Kidney epithelial cell (primary cell): ENCODE measurements around the gene APCDD1. TPM values are rescaled to one million over a fixed set of nuclear protein-coding genes. Genes with fewer than 3 reads are reported as not detected.

Source experiments
- DNase-seq: peaks from one replicate; pipeline ENCODE4 v3.0.0-alpha.2; 2010; ENCODE audit warnings: low read depth
- H3K27me3 ChIP-seq: 2 replicates; pipeline ENCODE4 v1.6.0; 2011; ENCODE audit warnings: low read length; ENCODE audit not compliant: control insufficient read depth, insufficient read depth
- H3K36me3 ChIP-seq: 2 replicates; pipeline ENCODE4 v1.5.1; 2011; ENCODE audit warnings: low read length; ENCODE audit not compliant: control insufficient read depth, insufficient read depth
- H3K4me3 ChIP-seq: 2 replicates; pipeline ENCODE4 v1.5.1; 2011; ENCODE audit warnings: low read depth, mild to moderate bottlenecking, control low read depth, low read length
- total RNA-seq: library from RNA; depleted of rRNA; stranded (reverse); fragments of >200 nt; gene quantifications from 2 replicates; pipeline ENCODE4 v1.2.3, GENCODE V29; 2015
- TF ChIP-seq, protein P1 (sequence below): IDR thresholded peaks from 2 replicates; pipeline ENCODE4 v1.5.1; 2011; ENCODE audit warnings: mild to moderate bottlenecking, moderate library complexity, low read length, control low read depth, inconsistent platforms; ENCODE audit not compliant: insufficient read depth, poor library complexity, severe bottlenecking

Gene APCDD1
- total RNA-seq, 1 donor from 2014 or later = 0.71 TPM

GRCh38 chr18:10486362-10486761 is 31.9 kb downstream of the APCDD1 start:
- no peaks in the 10 kb centered on the region for H3K36me3 ChIP-seq
- no peaks in the 10 kb centered on the region for H3K27me3 ChIP-seq
- no peak for DNase-seq
- no peak overlapping the region for H3K4me3 ChIP-seq
- TF ChIP-seq, protein P1, sequence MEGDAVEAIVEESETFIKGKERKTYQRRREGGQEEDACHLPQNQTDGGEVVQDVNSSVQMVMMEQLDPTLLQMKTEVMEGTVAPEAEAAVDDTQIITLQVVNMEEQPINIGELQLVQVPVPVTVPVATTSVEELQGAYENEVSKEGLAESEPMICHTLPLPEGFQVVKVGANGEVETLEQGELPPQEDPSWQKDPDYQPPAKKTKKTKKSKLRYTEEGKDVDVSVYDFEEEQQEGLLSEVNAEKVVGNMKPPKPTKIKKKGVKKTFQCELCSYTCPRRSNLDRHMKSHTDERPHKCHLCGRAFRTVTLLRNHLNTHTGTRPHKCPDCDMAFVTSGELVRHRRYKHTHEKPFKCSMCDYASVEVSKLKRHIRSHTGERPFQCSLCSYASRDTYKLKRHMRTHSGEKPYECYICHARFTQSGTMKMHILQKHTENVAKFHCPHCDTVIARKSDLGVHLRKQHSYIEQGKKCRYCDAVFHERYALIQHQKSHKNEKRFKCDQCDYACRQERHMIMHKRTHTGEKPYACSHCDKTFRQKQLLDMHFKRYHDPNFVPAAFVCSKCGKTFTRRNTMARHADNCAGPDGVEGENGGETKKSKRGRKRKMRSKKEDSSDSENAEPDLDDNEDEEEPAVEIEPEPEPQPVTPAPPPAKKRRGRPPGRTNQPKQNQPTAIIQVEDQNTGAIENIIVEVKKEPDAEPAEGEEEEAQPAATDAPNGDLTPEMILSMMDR = no peak

GRCh38 chr18:10487154-10487553 is 32.7 kb downstream of the APCDD1 start:
- no peaks in the 10 kb centered on the region for H3K27me3 ChIP-seq
- DNase-seq = no peak
- TF ChIP-seq, protein P1 = no peak

DNA sequence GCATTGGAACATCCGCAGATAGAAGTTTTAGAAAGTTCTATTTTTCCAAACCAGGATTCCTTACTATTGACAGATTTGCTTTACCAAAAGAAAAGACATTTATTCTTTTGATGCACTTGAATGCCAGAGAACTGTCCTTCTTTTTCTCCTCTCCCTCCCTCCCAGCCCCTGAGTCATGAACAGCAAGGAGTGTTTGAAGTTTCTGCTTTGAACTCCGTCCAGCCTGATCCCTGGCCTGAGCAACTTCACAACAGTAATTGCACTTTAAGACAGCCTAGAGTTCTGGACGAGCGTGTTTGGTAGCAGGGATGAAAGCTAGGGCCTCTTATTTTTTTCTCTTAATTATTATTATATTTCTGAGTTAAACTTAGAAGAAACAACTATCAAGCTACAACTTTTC is 33.6 kb downstream of the APCDD1 start:
- H3K4me3 ChIP-seq = no peak overlapping the region
- no peaks in the 10 kb centered on the region for H3K36me3 ChIP-seq
- H3K27me3 ChIP-seq = no peaks in the 10 kb centered on the region
- TF ChIP-seq, protein P1 = no peak
- DNase-seq = no peak

More at GRCh38 chr18:10487154-10487553, 32.7 kb downstream of the APCDD1 start:
- Histone ChIP-seq H3K4me3 (no peak overlapping the region), H3K36me3 (no peaks in the 10 kb centered on the region)

- DNase-seq = no peak
- H3K4me3 ChIP-seq = no peak overlapping the region
- H3K36me3 ChIP-seq = no peaks in the 10 kb centered on the region
- TF ChIP-seq, protein P1 = no peak
- no peaks in the 10 kb centered on the region for H3K27me3 ChIP-seq
These were observed 36.1 kb downstream of the APCDD1 start for GRCh38 chr18:10490401-10491165.

DNA sequence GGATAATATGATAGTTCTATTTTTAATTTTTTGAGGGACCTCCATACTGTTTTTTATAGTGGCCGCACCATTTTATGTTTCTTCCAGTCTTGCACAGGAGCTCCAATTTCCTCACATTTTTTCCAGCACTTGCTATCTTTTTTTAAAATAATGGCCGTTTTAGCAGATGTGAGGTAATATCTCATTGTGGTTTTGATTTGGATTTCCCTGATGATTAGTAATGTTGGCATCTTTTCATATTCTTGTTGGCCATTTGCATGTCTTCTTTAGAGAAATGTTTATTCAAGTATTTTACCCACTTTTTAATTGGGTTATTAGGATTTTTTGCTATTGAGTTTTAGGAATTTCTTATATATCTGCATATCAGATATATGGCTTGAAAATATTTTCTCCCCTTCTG is 41.5 kb downstream of the APCDD1 start:
- no peak for DNase-seq
- TF ChIP-seq, protein P1 = no peak
- Histone ChIP-seq H3K4me3 (no peak overlapping the region), H3K36me3 (no peaks in the 10 kb centered on the region), H3K27me3 (no peaks in the 10 kb centered on the region)
